ENCODE data around the gene ERP27. TPM values are rescaled to one million over a fixed set of nuclear protein-coding genes. Genes with fewer than 3 reads are reported as not detected.

ERP27 gene
- total RNA-seq, 1 donor from 2014 or later = 0.13 TPM

- H3K27me3 ChIP-seq (ENCODE audit: control insufficient read depth, insufficient read depth, low read length) = no peaks in the 10 kb centered on the region
- no peak within 1 kb of the TSS for H3K4me3 ChIP-seq (ENCODE audit: low read depth, low read length)
- no peak for DNase-seq (ENCODE audit: low read depth)
- no peaks in the 10 kb centered on the region for H3K36me3 ChIP-seq (ENCODE audit: control insufficient read depth, insufficient read depth, low read length)
- TF ChIP-seq CTCF (IDR thresholded peaks at IDR 0.05; ENCODE audit: insufficient read depth, low read length, poor library complexity, severe bottlenecking) = no peak
Observed at GRCh38 chr12:14972816-14973215, 34.5 kb upstream of the ERP27 start, which contains the start of gene PDE6H. Gene PDE6H (plus strand): TSS chr12:14973042. CDS start chr12:14978013, 4,971 bp downstream.

GRCh38 chr12:14970473-14970872, 32.1 kb upstream of the ERP27 start:
- Histone ChIP-seq H3K27me3 (ENCODE audit: control insufficient read depth, insufficient read depth, low read length) (no peaks in the 10 kb centered on the region), H3K36me3 (ENCODE audit: control insufficient read depth, insufficient read depth, low read length) (no peaks in the 10 kb centered on the region), H3K4me3 (ENCODE audit: low read depth, low read length) (no peak overlapping the region)
- no peak for TF ChIP-seq CTCF (IDR thresholded peaks at IDR 0.05; ENCODE audit: insufficient read depth, low read length, poor library complexity, severe bottlenecking)
- no peak for DNase-seq (ENCODE audit: low read depth)

- H3K4me3 ChIP-seq (ENCODE audit: low read depth, low read length) = no peak overlapping the region
- no peaks in the 10 kb centered on the region for H3K36me3 ChIP-seq (ENCODE audit: control insufficient read depth, insufficient read depth, low read length)
- no peak for DNase-seq (ENCODE audit: low read depth)
- no peaks in the 10 kb centered on the region for H3K27me3 ChIP-seq (ENCODE audit: control insufficient read depth, insufficient read depth, low read length)
- no peak for TF ChIP-seq CTCF (IDR thresholded peaks at IDR 0.05; ENCODE audit: insufficient read depth, low read length, poor library complexity, severe bottlenecking)
Observed at GRCh38 chr12:14968478-14968877, 30.1 kb upstream of the ERP27 start.

- Histone ChIP-seq H3K36me3 (ENCODE audit: control insufficient read depth, insufficient read depth, low read length) (no peaks in the 10 kb centered on the region), H3K4me3 (ENCODE audit: low read depth, low read length) (no peak overlapping the region), H3K27me3 (ENCODE audit: control insufficient read depth, insufficient read depth, low read length) (no peaks in the 10 kb centered on the region)
- TF ChIP-seq CTCF (IDR thresholded peaks at IDR 0.05; ENCODE audit: insufficient read depth, low read length, poor library complexity, severe bottlenecking) = no peak
- DNase-seq (ENCODE audit: low read depth) = no peak
Observed at GRCh38 chr12:14965221-14965620, 26.9 kb upstream of the ERP27 start.

GRCh38 chr12:14964406-14964805, 26.1 kb upstream of the ERP27 start:
- TF ChIP-seq CTCF (IDR thresholded peaks at IDR 0.05; ENCODE audit: insufficient read depth, low read length, poor library complexity, severe bottlenecking) = no peak
- Histone ChIP-seq H3K4me3 (ENCODE audit: low read depth, low read length) (no peak overlapping the region), H3K27me3 (ENCODE audit: control insufficient read depth, insufficient read depth, low read length) (no peaks in the 10 kb centered on the region), H3K36me3 (ENCODE audit: control insufficient read depth, insufficient read depth, low read length) (no peaks in the 10 kb centered on the region)
- no peak for DNase-seq (ENCODE audit: low read depth)

GRCh38 chr12:14963520-14963919, 25.2 kb upstream of the ERP27 start:
- no peaks in the 10 kb centered on the region for H3K27me3 ChIP-seq (ENCODE audit: control insufficient read depth, insufficient read depth, low read length)
- no peak for DNase-seq (ENCODE audit: low read depth)
- no peaks in the 10 kb centered on the region for H3K36me3 ChIP-seq (ENCODE audit: control insufficient read depth, insufficient read depth, low read length)
- H3K4me3 ChIP-seq (ENCODE audit: low read depth, low read length) = no peak overlapping the region
- TF ChIP-seq CTCF (IDR thresholded peaks at IDR 0.05; ENCODE audit: insufficient read depth, low read length, poor library complexity, severe bottlenecking) = no peak
